ENCODE measurements around the gene IDH3B.

Gene IDH3B

DNA sequence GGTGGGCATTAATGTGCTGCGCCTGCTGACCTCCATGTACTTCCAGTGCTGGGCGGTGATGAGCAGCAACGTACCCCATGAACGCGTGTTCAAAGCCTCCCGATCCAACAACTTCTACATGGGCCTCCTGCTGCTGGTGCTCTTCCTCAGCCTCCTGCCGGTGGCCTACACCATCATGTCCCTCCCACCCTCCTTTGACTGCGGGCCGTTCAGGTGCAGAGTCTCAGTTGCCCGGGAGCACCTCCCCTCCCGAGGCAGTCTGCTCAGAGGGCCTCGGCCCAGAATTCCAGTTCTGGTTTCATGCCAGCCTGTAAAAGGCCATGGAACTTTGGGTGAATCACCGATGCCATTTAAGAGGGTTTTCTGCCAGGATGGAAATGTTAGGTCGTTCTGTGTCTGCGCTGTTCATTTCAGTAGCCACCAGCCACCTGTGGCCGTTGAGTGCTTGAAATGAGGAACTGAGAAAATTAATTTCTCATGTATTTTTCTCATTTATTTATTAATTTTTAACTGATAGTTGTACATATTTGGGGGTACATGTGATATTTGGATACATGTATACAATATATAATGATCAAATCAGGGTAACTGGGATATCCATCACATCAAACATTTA, 46.8 kb downstream of the IDH3B start:
- no peak for DNase-seq

DNA sequence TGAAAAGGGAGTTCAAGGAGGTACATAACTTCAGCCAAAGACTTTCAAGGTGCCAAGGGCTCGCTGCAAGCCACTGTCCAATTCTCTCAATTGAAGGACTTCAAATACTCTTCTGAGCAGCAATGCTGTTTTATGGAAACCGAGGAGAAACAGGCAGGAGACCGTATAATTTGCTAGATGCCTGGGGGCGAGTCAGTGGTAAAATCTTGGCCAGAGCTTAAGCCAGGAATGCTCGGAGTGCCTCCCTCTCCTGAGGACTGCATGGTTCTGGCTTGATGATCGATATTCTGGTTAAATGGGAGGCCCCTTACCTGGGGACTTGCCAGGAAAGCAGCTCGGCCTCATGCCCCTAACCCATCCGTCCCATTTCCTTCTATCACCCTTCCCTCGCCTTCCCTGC, 47.4 kb downstream of the IDH3B start:
- no peak for DNase-seq

DNA sequence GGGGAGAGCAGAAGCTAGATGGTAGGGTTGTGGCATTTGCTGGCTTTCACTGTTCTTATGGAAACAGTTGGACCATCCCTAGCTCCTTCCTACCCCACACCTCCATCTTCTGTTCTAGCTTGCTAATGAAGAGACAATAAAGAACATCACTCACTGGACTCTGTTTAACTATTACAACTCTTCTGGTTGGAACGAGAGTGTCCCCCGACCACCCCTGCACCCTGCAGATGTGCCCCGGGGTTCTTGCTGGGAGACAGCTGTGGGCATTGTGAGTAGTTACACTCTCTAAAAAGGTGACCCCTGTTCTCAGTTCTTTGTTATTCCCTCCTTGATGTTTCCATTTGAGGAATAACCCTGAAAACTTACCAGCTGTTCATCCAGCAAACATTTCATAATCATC, 51.9 kb downstream of the IDH3B start:
- DNase-seq: no peak

DNA sequence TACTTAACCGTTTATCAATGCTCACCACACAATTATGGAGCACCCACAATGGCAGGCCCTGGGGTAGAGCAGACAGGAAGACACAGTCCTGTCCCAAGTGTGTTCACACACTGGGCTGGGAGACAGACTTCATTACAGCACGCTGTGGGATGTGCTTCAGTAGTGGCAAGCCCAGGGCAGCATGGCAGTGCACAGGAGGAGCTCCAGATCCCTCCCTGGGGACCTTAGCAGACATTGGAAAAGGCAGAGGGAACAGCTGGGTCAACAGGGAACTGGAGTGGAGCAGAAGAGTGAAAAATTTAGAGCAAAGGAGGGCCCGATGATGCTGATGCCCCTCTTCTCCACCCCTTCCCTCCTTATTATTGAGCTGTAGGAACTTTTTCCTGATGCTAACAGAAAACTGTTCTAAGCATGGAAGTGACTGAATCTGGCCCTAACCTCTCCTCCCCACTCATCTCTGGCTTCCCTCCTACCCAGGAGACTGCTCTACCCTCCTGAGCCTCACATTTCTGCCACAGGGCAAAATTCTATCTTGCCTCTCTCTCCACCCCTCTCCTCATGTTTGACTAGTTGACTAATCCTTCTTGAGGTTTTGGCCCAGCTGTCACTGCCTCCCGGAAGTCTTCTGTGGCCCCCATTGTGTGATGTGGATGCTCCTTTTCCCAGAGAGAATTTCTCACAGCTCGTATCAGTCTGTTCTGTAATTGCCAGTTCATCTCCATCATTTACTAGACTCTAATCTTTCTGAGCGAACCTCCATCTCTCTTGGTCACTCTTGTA, 52.9 kb downstream of the IDH3B start:
- DNase-seq: no peak

DNA sequence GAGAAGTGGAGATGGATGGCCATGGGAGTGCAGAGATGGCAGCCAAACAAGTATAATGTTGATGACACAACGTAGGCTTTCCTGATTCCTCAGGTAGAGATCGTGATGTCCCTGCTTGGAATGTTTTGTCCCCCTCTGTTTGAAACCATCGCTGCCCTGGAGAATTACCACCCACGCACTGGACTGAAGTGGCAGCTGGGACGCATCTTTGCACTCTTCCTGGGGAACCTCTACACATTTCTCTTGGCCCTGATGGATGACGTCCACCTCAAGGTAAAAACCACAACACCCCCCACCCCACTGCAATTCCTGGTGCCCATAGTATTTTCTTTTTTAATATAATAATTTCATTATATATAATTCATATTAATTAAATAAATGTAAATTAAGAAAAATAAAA, 53.7 kb downstream of the IDH3B start:
- DNase-seq: no peak

All from inflammatory macrophage (primary cell).